ENCODE measurements around the gene METTL3. TPM values are rescaled to one million over a fixed set of nuclear protein-coding genes. Genes with fewer than 3 reads are reported as not detected.

METTL3 gene
- total RNA-seq, 1 donor from 2014 or later, result 26.6 TPM

GRCh38 chr14:21524575-21525490 is 13.7 kb upstream of the METTL3 start:
- H3K27me3 ChIP-seq (ENCODE audit: low read depth), result no peaks in the 10 kb centered on the region
- H3K4me1 ChIP-seq, result peaks cover 13% of the 10 kb centered on the region
- TF ChIP-seq CTCF (IDR thresholded peaks at IDR 0.05; ENCODE audit: borderline replicate concordance), result no peak
- H3K4me3 ChIP-seq, result peak overlapping the region; percentile 74
- H3K9me3 ChIP-seq (replicated peaks), result no peaks in the 10 kb centered on the region
- peak overlapping the region; percentile 36 for H3K27ac ChIP-seq (replicated peaks)
- no peaks in the 10 kb centered on the region for H3K36me3 ChIP-seq
- intact Hi-C loops (cut with micrococcal nuclease), result no loop called here
- DNase-seq, result no peak

- Histone ChIP-seq H3K27me3 (ENCODE audit: low read depth) (no peaks in the 10 kb centered on the region), H3K36me3 (no peaks in the 10 kb centered on the region), H3K4me1 (peaks cover 13% of the 10 kb centered on the region), H3K27ac (replicated peaks) (no peak overlapping the region), H3K9me3 (replicated peaks) (no peaks in the 10 kb centered on the region), H3K4me3 (no peak overlapping the region)
- no peak for DNase-seq
- no peak for TF ChIP-seq CTCF (IDR thresholded peaks at IDR 0.05; ENCODE audit: borderline replicate concordance)
- intact Hi-C loops (cut with micrococcal nuclease), result no loop called here
Observed at GRCh38 chr14:21523203-21523602, 12.1 kb upstream of the METTL3 start.

- no peak overlapping the region for H3K27ac ChIP-seq (replicated peaks)
- no peak for DNase-seq
- H3K4me3 ChIP-seq, result no peak overlapping the region
- no peaks in the 10 kb centered on the region for H3K36me3 ChIP-seq
- no peaks in the 10 kb centered on the region for H3K27me3 ChIP-seq (ENCODE audit: low read depth)
- no peak for TF ChIP-seq CTCF (IDR thresholded peaks at IDR 0.05; ENCODE audit: borderline replicate concordance)
- no peaks in the 10 kb centered on the region for H3K9me3 ChIP-seq (replicated peaks)
- H3K4me1 ChIP-seq, result peaks cover 6% of the 10 kb centered on the region
- intact Hi-C loops (cut with micrococcal nuclease), result no loop called here
Observed at GRCh38 chr14:21521501-21521900, 10.4 kb upstream of the METTL3 start.

GRCh38 chr14:21520767-21521166 is 9.6 kb upstream of the METTL3 start:
- Histone ChIP-seq H3K27ac (replicated peaks) (no peak overlapping the region), H3K4me3 (no peak overlapping the region), H3K36me3 (no peaks in the 10 kb centered on the region), H3K9me3 (replicated peaks) (no peaks in the 10 kb centered on the region), H3K4me1 (peaks cover under 1% of the 10 kb centered on the region), H3K27me3 (ENCODE audit: low read depth) (no peaks in the 10 kb centered on the region)
- intact Hi-C loops (cut with micrococcal nuclease), result no loop called here
- DNase-seq, result no peak
- no peak for TF ChIP-seq CTCF (IDR thresholded peaks at IDR 0.05; ENCODE audit: borderline replicate concordance)

GRCh38 chr14:21518725-21519124 is 7.6 kb upstream of the METTL3 start:
- intact Hi-C loops (cut with micrococcal nuclease), result no loop called here

More at GRCh38 chr14:21518725-21519124, 7.6 kb upstream of the METTL3 start:
- H3K36me3 ChIP-seq, result no peaks in the 10 kb centered on the region
- H3K9me3 ChIP-seq (replicated peaks), result no peaks in the 10 kb centered on the region
- no peaks in the 10 kb centered on the region for H3K4me1 ChIP-seq
- H3K27ac ChIP-seq (replicated peaks), result no peak overlapping the region
- DNase-seq, result no peak
- no peak for TF ChIP-seq CTCF (IDR thresholded peaks at IDR 0.05; ENCODE audit: borderline replicate concordance)
- H3K4me3 ChIP-seq, result no peak overlapping the region
- H3K27me3 ChIP-seq (ENCODE audit: low read depth), result no peaks in the 10 kb centered on the region
